Activated CD8-positive, alpha-beta memory T cell treated with anti-CD3 and anti-CD28 coated beads, Interleukin-2, amount 50 U/mL, for 1 hour (primary cell): Measurements from ENCODE around the gene TLR9.
A peak's percentile ranks its signal among the peaks of the same experiment; 100 is the strongest.

Experiments
- DNase-seq: peaks from one replicate; pipeline ENCODE4 v3.0.0-alpha.2; 2020; ENCODE audit errors: extremely low read depth

TLR9 gene

GRCh38 chr3:52231502-52232278, 6.2 kb upstream of the TLR9 start:
- peak; percentile 68 for DNase-seq

DNA sequence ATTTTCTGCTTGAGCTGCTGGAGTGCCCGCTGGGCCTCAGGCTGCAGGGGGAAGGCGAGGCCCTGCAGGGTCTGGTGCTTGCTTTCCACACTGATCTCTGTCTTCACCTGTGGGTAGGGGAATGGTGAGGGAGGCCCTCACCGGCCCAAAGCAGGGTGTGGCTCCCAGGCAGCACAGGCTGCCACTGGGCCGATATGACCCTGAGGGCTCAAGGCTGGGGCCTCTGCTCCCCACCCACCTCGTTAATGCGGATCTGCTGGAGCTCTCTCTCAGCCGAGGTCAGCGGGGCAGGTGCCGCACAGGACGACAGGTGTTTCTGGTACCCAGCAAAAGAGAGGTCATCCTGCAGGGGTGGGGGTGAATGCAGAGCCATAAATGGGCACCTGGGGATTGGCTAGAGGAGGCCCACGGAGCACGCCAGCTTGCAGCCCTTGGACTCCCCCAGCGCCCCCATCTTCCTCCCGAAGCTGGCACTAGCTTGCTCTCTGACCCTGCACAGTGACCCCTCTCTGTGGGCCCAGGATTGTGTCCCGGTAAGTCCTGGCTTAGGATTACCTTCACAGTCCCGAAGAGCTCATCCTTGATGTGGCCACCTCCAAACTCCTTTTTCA, 5.5 kb upstream of the TLR9 start:
- no peak for DNase-seq

DNA sequence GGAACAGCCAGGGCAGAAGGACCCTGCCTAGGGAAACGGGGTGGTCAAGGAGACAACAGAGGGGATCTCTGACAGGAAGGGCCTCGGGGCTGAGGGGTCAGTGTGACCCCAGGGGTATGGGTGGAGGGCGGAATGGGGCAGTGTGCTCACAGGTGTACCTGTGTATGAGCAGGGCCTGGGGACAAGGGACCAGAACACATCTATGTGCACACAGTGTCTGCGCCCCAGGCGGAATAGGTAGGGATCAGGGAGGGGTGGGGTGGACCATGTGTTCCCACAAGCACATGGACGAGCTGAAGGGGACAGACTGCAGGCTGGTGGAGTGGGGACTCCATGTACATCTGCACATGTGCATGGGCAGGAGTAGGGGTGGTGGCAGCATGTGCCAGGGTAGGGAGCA, 5.0 kb upstream of the TLR9 start:
- no peak for DNase-seq

GRCh38 chr3:52229656-52230055, 4.2 kb upstream of the TLR9 start:
- DNase-seq: no peak

DNA sequence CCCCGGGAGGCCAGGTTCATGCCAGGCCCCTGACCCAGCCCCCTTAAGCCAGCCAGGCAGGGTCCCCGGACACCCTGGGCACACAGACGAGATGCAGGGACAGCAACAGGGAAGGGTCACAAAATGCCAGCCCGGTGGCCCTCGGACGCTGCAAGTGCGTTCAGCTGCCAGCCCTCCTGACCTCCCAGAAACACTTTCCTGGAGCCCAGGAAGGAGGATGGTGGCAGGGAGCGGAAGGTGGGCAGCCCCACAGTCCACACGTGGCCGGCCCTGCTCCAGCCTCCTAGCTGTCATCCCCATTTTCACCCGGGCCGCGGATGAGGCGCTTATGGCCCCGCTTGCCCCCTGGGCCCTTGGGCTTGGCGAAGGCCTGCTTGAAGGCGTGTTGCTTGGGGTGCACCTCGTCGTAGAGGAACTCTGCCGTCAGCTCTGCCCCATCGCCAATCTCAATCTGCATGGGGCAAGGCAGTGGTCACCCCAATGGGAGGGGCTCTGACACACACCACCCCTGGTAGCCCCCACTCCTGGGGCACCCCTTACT, 3.4 kb upstream of the TLR9 start:
- no peak for DNase-seq

GRCh38 chr3:52228266-52228665, 2.8 kb upstream of the TLR9 start:
- no peak for DNase-seq

DNA sequence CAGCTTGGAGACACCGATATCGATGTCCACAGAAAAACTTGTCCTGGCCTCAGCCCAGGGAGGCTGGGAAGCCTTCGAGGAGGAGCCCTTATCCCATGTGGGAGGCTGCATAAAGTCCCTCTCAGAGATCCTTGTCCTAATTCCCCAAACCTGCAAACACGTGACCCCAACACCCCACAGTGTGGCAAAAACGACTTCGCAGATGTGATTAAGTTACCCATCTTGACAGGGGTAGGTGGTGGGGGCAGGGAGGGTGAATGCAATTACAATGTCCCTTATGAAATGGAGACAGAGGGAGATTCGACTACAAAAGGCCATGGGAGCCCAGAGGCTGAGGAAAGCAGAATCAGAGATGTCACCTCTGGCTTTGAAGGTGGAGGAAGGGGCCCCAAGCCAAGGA, 2.3 kb upstream of the TLR9 start:
- no peak for DNase-seq

- DNase-seq: no peak
Observed at GRCh38 chr3:52227117-52227516, 1.7 kb upstream of the TLR9 start.

DNA sequence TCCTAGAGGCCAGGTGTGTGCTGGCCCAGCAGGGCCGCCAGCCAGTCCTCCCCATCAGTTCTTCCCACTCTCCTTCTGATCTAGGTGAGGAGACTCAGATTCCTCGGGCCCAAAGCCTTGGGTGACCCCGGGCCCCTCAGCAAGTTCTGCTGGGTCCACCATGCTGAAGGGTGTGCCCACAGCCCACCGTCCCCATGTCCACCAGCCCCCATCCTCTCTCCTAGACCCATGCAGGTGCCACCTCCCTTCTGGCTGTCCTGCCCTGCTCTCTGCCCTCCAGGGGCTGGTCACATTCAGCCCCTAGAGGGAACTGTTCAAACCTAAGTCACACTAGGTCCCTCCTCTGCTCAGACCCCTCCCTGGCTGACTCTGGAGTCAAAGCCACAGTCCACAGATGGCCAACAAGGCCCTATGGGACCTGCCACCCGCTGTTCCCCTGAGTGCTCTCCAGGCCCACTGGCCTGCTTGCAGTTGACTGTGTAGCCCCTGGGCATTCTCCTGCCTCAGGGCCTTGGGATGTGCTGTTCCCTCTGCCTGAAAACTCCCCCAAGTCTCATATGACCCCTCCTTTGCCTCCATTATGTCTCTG, 878 bp upstream of the TLR9 start:
- DNase-seq: no peak

DNA sequence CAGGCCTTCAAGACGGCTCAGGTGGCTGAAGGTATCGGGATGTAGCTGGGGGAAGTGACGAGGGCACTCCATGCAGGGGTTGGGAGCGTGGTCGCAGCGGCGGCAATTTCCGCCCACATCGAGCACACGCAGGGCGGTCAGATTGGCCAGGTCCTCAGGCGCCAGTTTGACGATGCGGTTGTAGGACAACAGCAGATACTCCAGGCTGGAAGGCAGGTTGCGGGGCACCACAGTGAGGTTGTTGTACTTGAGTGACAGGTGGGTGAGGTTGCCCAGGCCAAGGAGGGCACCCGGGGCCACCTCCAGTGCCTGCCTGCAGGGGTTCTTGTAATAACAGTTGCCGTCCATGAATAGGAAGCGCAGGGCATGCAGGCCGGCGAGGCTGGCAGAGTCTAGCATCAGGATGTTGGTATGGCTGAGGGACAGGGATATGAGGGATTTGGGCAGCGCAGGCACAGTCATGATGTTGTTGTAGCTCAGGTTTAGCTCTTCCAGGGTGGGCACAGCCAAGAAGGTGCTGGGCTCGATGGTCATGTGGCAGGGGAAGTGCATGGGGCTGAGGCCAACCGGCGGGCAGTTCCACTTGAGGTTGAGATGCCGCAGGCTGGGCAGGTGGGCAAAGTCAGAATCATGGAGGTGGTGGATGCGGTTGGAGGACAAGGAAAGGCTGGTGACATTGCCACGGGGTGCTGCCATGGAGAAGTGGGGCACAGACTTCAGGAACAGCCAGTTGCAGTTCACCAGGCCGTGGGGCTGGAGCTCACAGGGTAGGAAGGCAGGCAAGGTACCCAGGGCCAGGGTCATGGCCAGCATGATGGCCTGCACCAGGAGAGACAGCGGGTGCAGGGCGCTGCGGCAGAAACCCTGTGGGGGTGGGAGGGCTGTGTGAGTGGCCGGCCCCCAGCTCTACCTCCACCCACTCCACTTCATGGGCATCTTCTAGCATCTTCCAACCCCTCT, 1.7 kb downstream of the TLR9 start:
- no peak for DNase-seq

DNA sequence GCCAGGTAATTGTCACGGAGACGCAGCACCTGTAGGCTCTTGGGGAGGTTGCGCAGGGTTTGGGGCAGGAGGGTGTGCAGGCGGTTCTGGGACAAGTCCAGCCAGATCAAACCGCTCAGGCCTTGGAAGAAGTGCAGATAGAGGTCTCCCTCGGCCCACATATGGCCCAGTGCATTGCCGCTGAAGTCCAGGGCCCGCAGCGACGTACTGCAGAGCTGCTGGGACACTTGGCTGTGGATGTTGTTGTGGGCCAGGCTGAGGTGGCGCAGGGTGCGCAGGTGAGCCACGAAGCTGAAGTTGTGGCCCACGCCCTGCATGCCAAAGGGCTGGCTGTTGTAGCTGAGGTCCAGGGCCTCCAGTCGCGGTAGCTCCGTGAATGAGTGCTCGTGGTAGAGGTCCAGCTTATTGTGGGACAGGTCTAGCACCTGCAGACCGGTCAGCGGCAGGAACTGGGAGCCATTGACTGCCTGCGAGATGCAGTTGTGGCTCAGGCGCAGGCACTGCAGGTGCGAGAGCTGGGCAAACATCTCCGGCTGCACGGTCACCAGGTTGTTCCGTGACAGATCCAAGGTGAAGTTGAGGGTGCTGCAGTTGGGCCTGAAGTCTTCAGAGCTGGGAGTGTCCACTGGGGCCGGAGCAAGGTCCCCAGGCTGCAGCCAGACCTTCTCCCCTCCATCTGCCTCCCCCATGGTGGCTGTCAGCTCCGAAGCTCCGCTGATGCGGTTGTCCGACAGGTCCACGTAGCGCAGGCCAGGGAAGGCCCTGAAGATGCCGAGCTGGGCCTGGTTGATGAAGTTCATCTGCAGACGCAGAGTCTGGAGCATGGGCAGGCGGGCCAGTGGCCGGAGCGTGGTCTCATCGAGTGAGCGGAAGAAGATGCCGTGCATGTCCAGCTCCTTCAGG, 2.9 kb downstream of the TLR9 start:
- DNase-seq: no peak

DNA sequence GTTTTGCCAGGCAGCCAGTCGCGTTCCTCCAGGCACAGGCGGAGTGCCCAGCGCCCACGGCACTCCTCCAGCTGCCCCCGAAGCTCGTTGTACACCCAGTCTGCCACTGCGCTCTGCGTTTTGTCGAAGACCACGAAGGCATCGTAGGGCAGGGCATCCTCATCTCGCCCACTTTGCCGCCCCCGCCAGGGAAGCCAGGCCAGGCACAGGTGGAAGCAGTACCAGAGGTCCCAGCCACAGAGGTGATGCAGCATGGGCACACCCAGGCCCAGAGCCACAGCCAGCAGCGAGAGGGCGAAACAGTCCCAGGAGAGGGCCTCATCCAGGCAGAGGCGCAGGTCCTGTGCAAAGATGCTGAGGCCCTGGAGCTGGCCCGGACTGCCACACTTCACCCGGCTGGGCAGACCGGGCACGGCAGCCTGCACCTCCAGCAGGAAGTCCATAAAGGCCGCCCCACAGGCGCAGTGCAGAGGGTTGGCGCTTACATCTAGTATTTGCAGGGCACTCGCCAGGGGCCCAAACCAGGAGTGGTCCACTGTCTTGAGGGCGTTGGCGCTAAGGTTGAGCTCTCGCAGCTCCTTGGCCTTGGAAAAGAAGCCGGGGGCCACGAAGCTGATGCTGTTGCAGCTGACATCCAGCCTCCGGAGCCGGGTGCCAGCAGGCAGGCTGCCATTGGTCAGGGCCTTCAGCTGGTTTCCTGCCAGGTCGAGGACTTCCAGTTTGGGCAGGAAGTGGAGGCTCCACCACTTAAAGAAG, 3.7 kb downstream of the TLR9 start:
- no peak for DNase-seq

GRCh38 chr3:52221141-52221562, 4.3 kb downstream of the TLR9 start:
- DNase-seq: no peak

GRCh38 chr3:52220380-52221026, 4.9 kb downstream of the TLR9 start:
- DNase-seq: no peak

DNA sequence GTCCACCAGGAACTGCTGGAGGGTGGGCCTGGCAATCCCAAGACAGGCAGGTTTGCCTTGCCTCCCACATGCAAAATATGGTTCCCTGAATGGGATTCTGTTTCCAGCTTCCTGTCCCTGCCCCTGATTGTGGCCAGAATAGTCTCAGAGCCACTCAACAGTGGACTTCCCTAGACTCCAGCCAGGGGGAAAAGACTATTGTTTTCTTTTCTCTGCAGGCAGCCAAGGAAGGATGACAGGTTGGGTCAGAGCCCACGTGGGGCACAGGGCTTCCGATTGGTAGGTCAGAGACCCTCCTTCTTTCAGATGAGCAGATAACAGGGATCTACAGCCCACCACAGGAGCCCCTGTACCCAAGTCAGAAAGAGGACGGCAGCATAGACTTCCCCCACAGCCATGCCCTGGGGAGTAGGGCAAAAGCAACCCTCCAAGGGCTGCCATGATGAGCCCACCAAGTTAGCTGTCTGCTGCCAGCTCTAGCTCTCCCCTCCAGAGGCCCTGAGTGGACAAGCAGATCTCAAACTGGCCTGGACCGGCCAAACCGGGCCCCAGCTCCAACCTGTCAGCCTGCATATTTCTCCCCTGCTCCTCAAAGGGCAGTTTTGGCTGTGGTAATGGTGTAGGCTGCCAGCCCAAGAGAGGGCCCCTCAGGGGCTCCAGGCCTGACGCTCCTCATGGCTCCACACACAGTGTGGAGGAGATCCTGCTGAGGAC, 6.4 kb downstream of the TLR9 start:
- no peak for DNase-seq

GRCh38 chr3:52218454-52218853, 7.0 kb downstream of the TLR9 start:
- DNase-seq: no peak

DNA sequence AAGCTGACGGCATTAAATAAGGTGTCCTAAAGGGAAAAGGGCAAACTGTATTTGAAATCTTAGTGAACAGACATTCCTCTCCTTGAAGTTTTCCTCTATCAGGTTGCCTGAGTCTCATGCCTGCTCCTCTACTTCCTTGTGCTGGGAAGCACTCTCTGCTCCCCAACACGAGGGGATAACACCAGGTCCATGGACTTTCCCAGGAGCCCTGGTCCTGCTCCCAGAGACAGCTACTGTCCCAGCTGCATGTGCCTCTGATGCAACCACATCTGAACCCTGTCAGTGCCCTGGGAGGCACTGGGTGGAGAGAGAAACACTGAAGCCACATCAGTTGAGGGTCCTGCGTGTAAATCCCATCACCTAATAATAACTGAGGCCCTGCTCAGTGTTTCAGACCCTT, 7.4 kb downstream of the TLR9 start:
- no peak for DNase-seq

- DNase-seq: no peak
Observed at GRCh38 chr3:52217409-52217805, 8.0 kb downstream of the TLR9 start.
